Left cardiac atrium (tissue), 4 donors: Measurements from ENCODE around the gene MPI. TPM values are rescaled to one million over a fixed set of nuclear protein-coding genes. Genes with fewer than 3 reads are reported as not detected.

Experiments
- ATAC-seq, 2 donors: fragments of 200-7000 bp; cut with Tn5 transposase; one replicate each; pipeline ENCODE4 v1.9.1; 2020; ENCODE audit warnings: mild to moderate bottlenecking in 2 of 2, moderate library complexity in 2 of 2
- DNase-seq: peaks from one replicate; pipeline ENCODE4 v3.0.0-alpha.2; 2020
- intact Hi-C, 2 donors: fragments of 100-400 bp; cut with DNase I; formaldehyde crosslinking; loops; one replicate each; pipeline versions ENCODE4 v1.14.1 to v1.15.1; 2022 to 2023
- total RNA-seq, 2 donors: library from RNA; stranded (reverse); fragmentation: NEBNext Ultra II Directional; extraction: Animal tissue kit (Norgen Biotek cat#: 25700); gene quantifications; one replicate each; pipeline ENCODE4 v1.2.1, GENCODE V29; 2021
- donor health status: DM: no; HTN: yes; CAD: no.
- donor health status: DM: no; HTN: yes; CAD: no; lungs with severe emphysema.
- donor health status: DM: yes; HTN: yes; CAD: no.
- donor health status: Dilated cardiomyopathy.

MPI gene
- total RNA-seq, 2 donors from 2014 or later = 37.6 to 42.1 TPM

- intact Hi-C loops = no loop called here
- no peak for DNase-seq
- no peak for ATAC-seq
Measured at GRCh38 chr15:74857671-74858368, 32.0 kb upstream of the MPI start.

GRCh38 chr15:74858369-74858740 is 31.5 kb upstream of the MPI start:
- intact Hi-C loops = no loop called here
- ATAC-seq (no peak), DNase-seq (no peak)

- DNase-seq (no peak), ATAC-seq (peak in 1 of 2 donors; percentile 53)
- intact Hi-C loops = no loop called here
Measured at GRCh38 chr15:74863239-74864056, 26.4 kb upstream of the MPI start.

GRCh38 chr15:74864296-74864695 is 25.5 kb upstream of the MPI start:
- ATAC-seq (no peak), DNase-seq (no peak)
- intact Hi-C loops = no loop called here

GRCh38 chr15:74865316-74865715 is 24.5 kb upstream of the MPI start:
- no peak for DNase-seq
- ATAC-seq = no peak
- intact Hi-C loops = no loop called here

- DNase-seq = no peak
- ATAC-seq = peak in 1 of 2 donors; percentile 19
- intact Hi-C loops = no loop called here
Measured at GRCh38 chr15:74866090-74866489, 23.8 kb upstream of the MPI start.

GRCh38 chr15:74867466-74868038 is 22.3 kb upstream of the MPI start:
- ATAC-seq (no peak), DNase-seq (no peak)
- intact Hi-C loops = no loop called here

GRCh38 chr15:74868059-74868458 is 21.8 kb upstream of the MPI start:
- DNase-seq (no peak), ATAC-seq (peak in 1 of 2 donors; percentile 1)
- intact Hi-C loops = no loop called here

- intact Hi-C loops = no loop called here
- peak in 1 of 2 donors; percentile 18 for ATAC-seq
- no peak for DNase-seq
Measured at GRCh38 chr15:74869372-74869725, 20.5 kb upstream of the MPI start.

GRCh38 chr15:74869726-74870407 is 20.0 kb upstream of the MPI start:
- intact Hi-C loops = no loop called here
- ATAC-seq (peak; percentile 50 to 52), DNase-seq (peak; percentile 72)

GRCh38 chr15:74870436-74871215 is 19.2 kb upstream of the MPI start:
- DNase-seq (no peak), ATAC-seq (no peak)
- intact Hi-C loops = no loop called here

- ATAC-seq (no peak), DNase-seq (no peak)
- intact Hi-C loops = no loop called here
Measured at GRCh38 chr15:74872702-74873035, 17.2 kb upstream of the MPI start.

GRCh38 chr15:74873036-74873755 is 16.6 kb upstream of the MPI start, which contains the start of gene SCAMP2:
Gene SCAMP2 (minus strand): TSS chr15:74873365. CDS start chr15:74873255, 110 bp downstream.
- DNase-seq = peak; percentile 97
- peak; percentile 93 to 96 for ATAC-seq
- intact Hi-C loops = no loop called here

- intact Hi-C loops = no loop called here
- DNase-seq = no peak
- peak; percentile 5 to 10 for ATAC-seq
Measured at GRCh38 chr15:74873756-74874424, 16.0 kb upstream of the MPI start.

GRCh38 chr15:74878273-74878672 is 11.6 kb upstream of the MPI start:
- DNase-seq = no peak
- intact Hi-C loops = no loop called here
- no peak for ATAC-seq

GRCh38 chr15:74882528-74882927 is 7.3 kb upstream of the MPI start:
- intact Hi-C loops = no loop called here
- DNase-seq = no peak
- ATAC-seq = no peak

- DNase-seq = no peak
- intact Hi-C loops = no loop called here
- no peak for ATAC-seq
Measured at GRCh38 chr15:74884428-74885223, 5.2 kb upstream of the MPI start.
